Measurements from ENCODE around the gene NTNG2.

GRCh38 chr9:132249690-132250089, 87.8 kb downstream of the NTNG2 start:
- TF ChIP-seq POLR2A (IDR thresholded peaks at IDR 0.05) (no peak), CTCF (IDR thresholded peaks at IDR 0.05) (no peak)

Measured in transverse colon (tissue), 3 donors.